T-cell (primary cell): Measurements from ENCODE around the gene RAPGEF4. TPM values are rescaled to one million over a fixed set of nuclear protein-coding genes. Genes with fewer than 3 reads are reported as not detected.

Source experiments
- ATAC-seq, 4 experiments: fragments of 200-7000 bp in 3 of 4; fragments of 150-1000 bp in 1 of 4; cut with Tn5 transposase; replicated peaks in 1 of 4; 1 replicate in 3 of 4; 2 replicates in 1 of 4; pipeline ENCODE4 v1.10.0; 2021; ENCODE audit warnings: moderate library complexity in 3 of 4, mild to moderate bottlenecking in 2 of 4, moderate number of reproducible peaks in 1 of 4
- CTCF ChIA-PET, 2 donors: fragments of 300-600 bp; sonication (Branson Sonifier 250); formaldehyde crosslinking; loops; one replicate each; lab custom pipeline; 2022; ENCODE audit warnings: antibody characterized with exemption in 2 of 2; lab: Charles Lee
- POLR2A ChIA-PET, 2 donors: fragments of 300-600 bp; sonication (Branson Sonifier 250); formaldehyde crosslinking; loops; one replicate each; lab custom pipeline; 2022; ENCODE audit warnings: antibody characterized with exemption in 2 of 2; lab: Charles Lee
- DNase-seq, 35 experiments: peaks; one replicate each; pipeline versions ENCODE4 v3.0.0 to v3.0.0-alpha.2; 2013 to 2023
- H3K27ac ChIP-seq: one replicate; pipeline ENCODE4 v1.5.1; 2013; ENCODE audit warnings: low read length
- H3K27me3 ChIP-seq, 2 experiments: replicated peaks in 1 of 2; 1 replicate in 1 of 2; 2 replicates in 1 of 2; pipeline versions ENCODE4 v1.6.1 to v1.7.0; 2013; ENCODE audit warnings: low read length in 1 of 2, mixed read lengths in 1 of 2; ENCODE audit not compliant: control insufficient read depth in 2 of 2, insufficient read depth in 2 of 2; ENCODE audit errors: extremely low read depth in 1 of 2
- H3K36me3 ChIP-seq, 2 donors: 1 replicate in 1 of 2; 2 replicates in 1 of 2; pipeline versions ENCODE4 v1.6.1 to v1.7.0; 2013; ENCODE audit warnings: low read length in 1 of 2; ENCODE audit not compliant: control insufficient read depth in 2 of 2, insufficient read depth in 1 of 2; ENCODE audit errors: extremely low read depth in 1 of 2
- H3K4me1 ChIP-seq, 2 experiments: 1 replicate in 1 of 2; 2 replicates in 1 of 2; pipeline versions ENCODE4 v1.6.1 to v1.7.0; 2013; ENCODE audit warnings: low read length in 2 of 2, mixed read lengths in 1 of 2; ENCODE audit not compliant: insufficient read depth in 2 of 2, control insufficient read depth in 1 of 2; ENCODE audit errors: extremely low read depth in 1 of 2
- H3K4me3 ChIP-seq, 2 donors: 1 replicate in 1 of 2; 2 replicates in 1 of 2; pipeline versions ENCODE4 v1.5.1 to v1.7.0; 2013; ENCODE audit warnings: mild to moderate bottlenecking in 2 of 2, low read length in 1 of 2, moderate library complexity in 1 of 2; ENCODE audit not compliant: control insufficient read depth in 1 of 2; ENCODE audit errors: extremely low read depth in 1 of 2
- H3K9me3 ChIP-seq: 2 replicates; pipeline ENCODE4 v1.7.0; 2013
- H3K27ac Mint-ChIP-seq, 2 donors: one replicate each; pipeline ENCODE4 v1.8.0; 2020 to 2021; ENCODE audit warnings: mild to moderate bottlenecking in 2 of 2, mixed read lengths in 2 of 2
- H3K27me3 Mint-ChIP-seq, 2 donors: one replicate each; pipeline ENCODE4 v1.8.0; 2021 to 2022; ENCODE audit warnings: mixed read lengths in 2 of 2
- H3K36me3 Mint-ChIP-seq: one replicate; pipeline ENCODE4 v1.8.0; 2021; ENCODE audit warnings: mixed read lengths
- H3K4me1 Mint-ChIP-seq, 3 donors: one replicate each; pipeline ENCODE4 v1.8.0; 2020 to 2022; ENCODE audit warnings: mixed read lengths in 3 of 3, mild to moderate bottlenecking in 1 of 3
- H3K4me3 Mint-ChIP-seq, 3 donors: one replicate each; pipeline ENCODE4 v1.8.0; 2020 to 2022; ENCODE audit warnings: mild to moderate bottlenecking in 3 of 3, mixed read lengths in 3 of 3, moderate library complexity in 3 of 3
- H3K9me3 Mint-ChIP-seq, 3 donors: one replicate each; pipeline ENCODE4 v1.8.0; 2020 to 2022; ENCODE audit warnings: mixed read lengths in 3 of 3
- WGBS: methylation state at CpG from one replicate; pipeline ENCODE4 v1.1.5; 2013; ENCODE audit warnings: missing lambda C conversion rate; ENCODE audit not compliant: insufficient coverage; 5-methylcytosine and 5-hydroxymethylcytosine counted together
- total RNA-seq, 35 experiments: library from RNA in 6 of 35; stranded (reverse) in 6 of 35; fragments of 120-200 nt in 1 of 35; gene quantifications; one replicate each; pipeline versions ENCODE4 v1.2.1 to v1.2.4 and lab custom pipeline; 2013 to 2026

RAPGEF4 gene
- total RNA-seq, 5 donors from 2014 or later (not counting 1 experiment from before 2014, with no cell fraction given): 0.18 to 2.5 (median 0.38) TPM

- ATAC-seq: no peak
- Histone ChIP-seq H3K36me3 (no peaks in the 10 kb centered on the region), H3K9me3 (no peaks in the 10 kb centered on the region), H3K4me1 (no peaks in the 10 kb centered on the region), H3K4me3 (no peak overlapping the region), H3K27me3 (peaks cover 0 to 4% of the 10 kb centered on the region in 2 experiments), H3K27ac (no peak overlapping the region)
- no peak overlapping the region for H3K4me3 Mint-ChIP-seq
- CTCF ChIA-PET: interaction anchor here in 1 of 2 donors (0.6 kb wide), 1 partner anchor 612 kb away, joined by 3 read pairs; no protein-coding TSS in a partner anchor
- POLR2A ChIA-PET: no interaction called here
- H3K36me3 Mint-ChIP-seq: no peaks in the 10 kb centered on the region
- H3K9me3 Mint-ChIP-seq: no peaks in the 10 kb centered on the region
- 71% methylated on average over 5 of the region's 5 CpGs for WGBS
- H3K4me1 Mint-ChIP-seq: no peaks in the 10 kb centered on the region
- no peak overlapping the region for H3K27ac Mint-ChIP-seq
- peaks cover 0 to 1% of the 10 kb centered on the region in 2 donors for H3K27me3 Mint-ChIP-seq
- DNase-seq: no peak
Observed at GRCh38 chr2:172842511-172843265, 107.0 kb downstream of the RAPGEF4 start.

- H3K4me3 ChIP-seq: no peak overlapping the region
- Mint-ChIP-seq H3K4me3 (no peak overlapping the region), H3K9me3 (no peaks in the 10 kb centered on the region), H3K36me3 (no peaks in the 10 kb centered on the region), H3K4me1 (no peaks in the 10 kb centered on the region), H3K27me3 (no peaks in the 10 kb centered on the region), H3K27ac (no peak overlapping the region)
- ATAC-seq (no peak), DNase-seq (no peak)
- no CpG with 5 or more reads among the region's 1 CpG for WGBS
- ChIA-PET CTCF (interaction anchor here in 1 of 2 donors (0.6 kb wide), 1 partner anchor 611 kb away, joined by 3 read pairs; no protein-coding TSS in a partner anchor), POLR2A (no interaction called here)
- H3K36me3 ChIP-seq: no peaks in the 10 kb centered on the region
- no peak overlapping the region for H3K27ac ChIP-seq
- no peaks in the 10 kb centered on the region for H3K9me3 ChIP-seq
- peaks cover 0 to 4% of the 10 kb centered on the region in 2 experiments for H3K27me3 ChIP-seq
- no peaks in the 10 kb centered on the region for H3K4me1 ChIP-seq
Observed at GRCh38 chr2:172843266-172843582, 107.6 kb downstream of the RAPGEF4 start.

GRCh38 chr2:172843902-172844715 is 108.5 kb downstream of the RAPGEF4 start:
- Histone ChIP-seq H3K9me3 (no peaks in the 10 kb centered on the region), H3K4me3 (no peak overlapping the region), H3K36me3 (no peaks in the 10 kb centered on the region), H3K4me1 (no peaks in the 10 kb centered on the region), H3K27me3 (peaks cover 0 to 4% of the 10 kb centered on the region in 2 experiments), H3K27ac (no peak overlapping the region)
- no peak for DNase-seq
- Mint-ChIP-seq H3K27ac (no peak overlapping the region), H3K9me3 (no peaks in the 10 kb centered on the region), H3K4me1 (no peaks in the 10 kb centered on the region), H3K36me3 (no peaks in the 10 kb centered on the region), H3K27me3 (no peaks in the 10 kb centered on the region), H3K4me3 (no peak overlapping the region)
- 83% methylated on average over 2 of the region's 6 CpGs for WGBS
- ChIA-PET CTCF (no interaction called here), POLR2A (interaction anchor here in 1 of 2 donors (0.7 kb wide), 1 partner anchor 12 kb away, joined by 3 read pairs; no protein-coding TSS in a partner anchor)
- ATAC-seq: no peak

- H3K4me1 ChIP-seq: no peaks in the 10 kb centered on the region
- ChIA-PET POLR2A (no interaction called here), CTCF (no interaction called here)
- H3K9me3 ChIP-seq: no peaks in the 10 kb centered on the region
- H3K27me3 Mint-ChIP-seq: no peaks in the 10 kb centered on the region
- no peak overlapping the region for H3K27ac Mint-ChIP-seq
- peaks cover 0 to 4% of the 10 kb centered on the region in 2 experiments for H3K27me3 ChIP-seq
- H3K27ac ChIP-seq: no peak overlapping the region
- 78% methylated on average over 2 of the region's 2 CpGs for WGBS
- no peaks in the 10 kb centered on the region for H3K9me3 Mint-ChIP-seq
- H3K4me3 ChIP-seq: no peak overlapping the region
- H3K36me3 Mint-ChIP-seq: no peaks in the 10 kb centered on the region
- H3K36me3 ChIP-seq: no peaks in the 10 kb centered on the region
- ATAC-seq (no peak), DNase-seq (no peak)
- no peak overlapping the region for H3K4me3 Mint-ChIP-seq
- H3K4me1 Mint-ChIP-seq: no peaks in the 10 kb centered on the region
Observed at GRCh38 chr2:172845028-172845630, 109.5 kb downstream of the RAPGEF4 start.

- 90% methylated on average over 4 of the region's 5 CpGs for WGBS
- no peaks in the 10 kb centered on the region for H3K36me3 Mint-ChIP-seq
- no peaks in the 10 kb centered on the region for H3K9me3 ChIP-seq
- no peak overlapping the region for H3K27ac ChIP-seq
- no peak overlapping the region for H3K4me3 Mint-ChIP-seq
- peaks cover 5 to 6% (median 6%) of the 10 kb centered on the region in 3 donors for H3K9me3 Mint-ChIP-seq
- H3K4me3 ChIP-seq: no peak overlapping the region
- no peaks in the 10 kb centered on the region for H3K27me3 Mint-ChIP-seq
- H3K27me3 ChIP-seq: no peaks in the 10 kb centered on the region
- H3K4me1 Mint-ChIP-seq: no peaks in the 10 kb centered on the region
- DNase-seq: no peak
- no peaks in the 10 kb centered on the region for H3K36me3 ChIP-seq
- no peak overlapping the region for H3K27ac Mint-ChIP-seq
- POLR2A ChIA-PET: no interaction called here
- no peak for ATAC-seq
- no peaks in the 10 kb centered on the region for H3K4me1 ChIP-seq
- CTCF ChIA-PET: interaction anchor here in 1 of 2 donors (1.2 kb wide), 1 partner anchor 36 kb away, joined by 3 read pairs; no protein-coding TSS in a partner anchor
Observed at GRCh38 chr2:172846551-172846950, 110.9 kb downstream of the RAPGEF4 start.

GRCh38 chr2:172847188-172847587 is 111.5 kb downstream of the RAPGEF4 start:
- peaks cover 3% of the 10 kb centered on the region for H3K9me3 ChIP-seq
- DNase-seq: no peak
- H3K27me3 ChIP-seq: no peaks in the 10 kb centered on the region
- no peaks in the 10 kb centered on the region for H3K4me1 ChIP-seq
- 82% methylated on average over 5 of the region's 5 CpGs for whole genome bisulfite sequencing
- Mint-ChIP-seq H3K4me3 (no peak overlapping the region), H3K36me3 (no peaks in the 10 kb centered on the region), H3K9me3 (peaks cover 5 to 8% (median 6%) of the 10 kb centered on the region in 3 donors), H3K27me3 (no peaks in the 10 kb centered on the region), H3K27ac (no peak overlapping the region), H3K4me1 (no peaks in the 10 kb centered on the region)
- ATAC-seq: peak in 1 of 4 experiments; percentile 23
- POLR2A ChIA-PET: no interaction called here
- no peaks in the 10 kb centered on the region for H3K36me3 ChIP-seq
- CTCF ChIA-PET: no interaction called here
- no peak overlapping the region for H3K27ac ChIP-seq
- H3K4me3 ChIP-seq: no peak overlapping the region
